Coronary artery (tissue), 2 donors: ENCODE results near the gene RFT1.

ENCODE experiments used
- DNase-seq: peaks from one replicate; pipeline ENCODE4 v3.0.0-alpha.2; 2017; ENCODE audit warnings: low spot score
- H3K27ac ChIP-seq, 2 donors: fragments of 200-600 bp; sonication (generic); one replicate each; pipeline ENCODE4 v1.5.1; 2016 to 2019
- H3K4me3 ChIP-seq: fragments of 200-600 bp; sonication (generic); 2 replicates; pipeline ENCODE4 v1.5.1; 2016; ENCODE audit warnings: mild to moderate bottlenecking, moderate library complexity
- CTCF ChIP-seq: fragments of 200-600 bp; sonication (generic); IDR thresholded peaks from one replicate; pipeline ENCODE4 v1.5.1; 2019; ENCODE audit warnings: antibody characterized with exemption

Gene RFT1

GRCh38 chr3:53109891-53110771, 20.1 kb downstream of the RFT1 start:
- no peak for DNase-seq
- no peak overlapping the region for H3K4me3 ChIP-seq
- no peak overlapping the region for H3K27ac ChIP-seq
- TF ChIP-seq CTCF, result no peak

GRCh38 chr3:53109190-53109589, 21.0 kb downstream of the RFT1 start:
- TF ChIP-seq CTCF, result no peak
- Histone ChIP-seq H3K4me3 (no peak overlapping the region), H3K27ac (no peak overlapping the region)
- no peak for DNase-seq

GRCh38 chr3:53104762-53105161, 25.5 kb downstream of the RFT1 start:
- no peak for DNase-seq
- no peak for TF ChIP-seq CTCF
- no peak overlapping the region for H3K27ac ChIP-seq
- H3K4me3 ChIP-seq, result no peak overlapping the region

- no peak for DNase-seq
- Histone ChIP-seq H3K4me3 (no peak overlapping the region), H3K27ac (no peak overlapping the region)
- no peak for TF ChIP-seq CTCF
Measured at GRCh38 chr3:53103397-53104296, 26.6 kb downstream of the RFT1 start.

GRCh38 chr3:53102601-53103147, 27.6 kb downstream of the RFT1 start:
- no peak for TF ChIP-seq CTCF
- DNase-seq, result no peak
- H3K4me3 ChIP-seq, result no peak overlapping the region
- no peak overlapping the region for H3K27ac ChIP-seq

- Histone ChIP-seq H3K27ac (no peak overlapping the region), H3K4me3 (no peak overlapping the region)
- no peak for TF ChIP-seq CTCF
- DNase-seq, result no peak
Measured at GRCh38 chr3:53101956-53102355, 28.3 kb downstream of the RFT1 start.
